ENCODE results near the gene FADS6.

DNA sequence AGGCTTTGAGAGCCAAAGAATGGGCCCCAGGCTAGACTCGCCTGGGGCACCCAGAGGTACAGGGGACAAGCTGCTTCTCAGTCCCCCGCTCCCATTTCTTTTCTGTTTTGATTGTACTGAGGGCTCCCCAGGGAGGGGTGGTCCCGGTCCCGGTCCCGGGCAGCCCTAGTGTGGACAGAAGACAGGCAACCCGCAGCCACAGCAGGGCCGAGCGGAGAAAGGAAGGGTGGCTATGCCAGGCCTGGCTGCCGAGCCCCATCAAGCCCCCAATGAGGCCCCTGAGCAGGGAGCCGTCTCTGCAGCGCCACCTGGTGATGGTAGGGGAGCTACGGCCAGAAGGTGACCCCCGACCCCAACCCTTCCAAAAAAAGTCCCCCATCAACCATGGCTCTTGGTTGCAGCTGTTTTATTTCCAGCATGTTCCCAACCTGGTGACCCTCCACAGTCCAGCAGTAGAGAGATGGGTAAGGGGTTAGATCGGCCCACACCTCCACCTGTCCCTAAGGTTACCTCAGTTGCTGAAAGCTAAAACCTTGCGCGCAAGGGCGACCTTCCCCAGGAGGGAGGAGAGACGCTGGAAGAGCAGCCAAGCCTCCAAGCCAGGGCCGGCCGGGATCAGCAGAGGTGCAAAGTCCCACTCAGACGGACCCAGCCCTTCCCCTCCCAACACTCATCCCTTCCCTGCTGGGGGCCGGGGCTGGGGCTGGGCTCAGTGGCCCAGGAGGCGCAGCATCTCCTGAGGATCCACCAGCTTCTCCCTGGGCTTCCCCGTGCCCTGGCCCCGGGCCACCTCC lies 31.1 kb downstream of the FADS6 start:
- TF ChIP-seq, protein P1, sequence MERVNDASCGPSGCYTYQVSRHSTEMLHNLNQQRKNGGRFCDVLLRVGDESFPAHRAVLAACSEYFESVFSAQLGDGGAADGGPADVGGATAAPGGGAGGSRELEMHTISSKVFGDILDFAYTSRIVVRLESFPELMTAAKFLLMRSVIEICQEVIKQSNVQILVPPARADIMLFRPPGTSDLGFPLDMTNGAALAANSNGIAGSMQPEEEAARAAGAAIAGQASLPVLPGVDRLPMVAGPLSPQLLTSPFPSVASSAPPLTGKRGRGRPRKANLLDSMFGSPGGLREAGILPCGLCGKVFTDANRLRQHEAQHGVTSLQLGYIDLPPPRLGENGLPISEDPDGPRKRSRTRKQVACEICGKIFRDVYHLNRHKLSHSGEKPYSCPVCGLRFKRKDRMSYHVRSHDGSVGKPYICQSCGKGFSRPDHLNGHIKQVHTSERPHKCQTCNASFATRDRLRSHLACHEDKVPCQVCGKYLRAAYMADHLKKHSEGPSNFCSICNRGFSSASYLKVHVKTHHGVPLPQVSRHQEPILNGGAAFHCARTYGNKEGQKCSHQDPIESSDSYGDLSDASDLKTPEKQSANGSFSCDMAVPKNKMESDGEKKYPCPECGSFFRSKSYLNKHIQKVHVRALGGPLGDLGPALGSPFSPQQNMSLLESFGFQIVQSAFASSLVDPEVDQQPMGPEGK (CRISPR knock-in tag; IDR thresholded peaks at IDR 0.05; ENCODE audit: borderline replicate concordance): no peak
- TF ChIP-seq SNAI2 (CRISPR knock-in tag; IDR thresholded peaks at IDR 0.05): no peak
- TF ChIP-seq, protein P2, sequence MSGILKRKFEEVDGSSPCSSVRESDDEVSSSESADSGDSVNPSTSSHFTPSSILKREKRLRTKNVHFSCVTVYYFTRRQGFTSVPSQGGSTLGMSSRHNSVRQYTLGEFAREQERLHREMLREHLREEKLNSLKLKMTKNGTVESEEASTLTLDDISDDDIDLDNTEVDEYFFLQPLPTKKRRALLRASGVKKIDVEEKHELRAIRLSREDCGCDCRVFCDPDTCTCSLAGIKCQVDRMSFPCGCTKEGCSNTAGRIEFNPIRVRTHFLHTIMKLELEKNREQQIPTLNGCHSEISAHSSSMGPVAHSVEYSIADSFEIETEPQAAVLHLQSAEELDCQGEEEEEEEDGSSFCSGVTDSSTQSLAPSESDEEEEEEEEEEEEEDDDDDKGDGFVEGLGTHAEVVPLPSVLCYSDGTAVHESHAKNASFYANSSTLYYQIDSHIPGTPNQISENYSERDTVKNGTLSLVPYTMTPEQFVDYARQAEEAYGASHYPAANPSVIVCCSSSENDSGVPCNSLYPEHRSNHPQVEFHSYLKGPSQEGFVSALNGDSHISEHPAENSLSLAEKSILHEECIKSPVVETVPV (CRISPR knock-in tag; IDR thresholded peaks at IDR 0.05): no peak

All from SK-N-SH treated with all-trans-retinoic acid at 6 μM for 48 hours (cell line).